Spleen (tissue), 11 donors: ENCODE measurements around the gene GPAT3. TPM values are rescaled to one million over a fixed set of nuclear protein-coding genes. Genes with fewer than 3 reads are reported as not detected.

ENCODE experiments used
- DNase-seq: peaks from one replicate; pipeline ENCODE4 v3.0.0-alpha.2; 2020
- H3K27ac ChIP-seq, 8 donors: fragments of 200-600 bp; sonication (generic) in 7 of 8; 1 replicate in 4 of 8; 2 replicates in 4 of 8; pipeline versions ENCODE4 v1.5.0 to v1.8.0; 2016 to 2021; ENCODE audit warnings: inconsistent platforms in 4 of 8, mild to moderate bottlenecking in 4 of 8, moderate library complexity in 1 of 8
- H3K27me3 ChIP-seq, 7 donors: fragments of 200-600 bp; sonication (generic) in 6 of 7; replicated peaks in 1 of 7; 1 replicate in 4 of 7; 2 replicates in 3 of 7; pipeline versions ENCODE4 v1.5.0 to v1.8.0; 2016 to 2021; ENCODE audit warnings: inconsistent platforms in 3 of 7, mild to moderate bottlenecking in 1 of 7
- H3K36me3 ChIP-seq, 6 donors: fragments of 200-600 bp; sonication (generic) in 5 of 6; 1 replicate in 4 of 6; 2 replicates in 2 of 6; pipeline versions ENCODE4 v1.5.0 to v1.8.0; 2016 to 2021; ENCODE audit warnings: inconsistent platforms in 2 of 6
- H3K4me1 ChIP-seq, 6 donors: fragments of 200-600 bp; sonication (generic) in 5 of 6; 1 replicate in 3 of 6; 2 replicates in 3 of 6; pipeline versions ENCODE4 v1.5.0 to v1.8.0; 2016 to 2021; ENCODE audit warnings: inconsistent platforms in 3 of 6
- H3K4me3 ChIP-seq, 8 donors: fragments of 200-600 bp; sonication (generic) in 7 of 8; 1 replicate in 4 of 8; 2 replicates in 4 of 8; pipeline versions ENCODE4 v1.5.0 to v1.8.0; 2016 to 2021; ENCODE audit warnings: inconsistent platforms in 4 of 8, mild to moderate bottlenecking in 4 of 8, moderate library complexity in 2 of 8
- H3K9me3 ChIP-seq, 8 donors: fragments of 200-600 bp; sonication (generic) in 7 of 8; 1 replicate in 4 of 8; 2 replicates in 4 of 8; pipeline versions ENCODE4 v1.5.0 to v1.8.0; 2016 to 2021; ENCODE audit warnings: inconsistent platforms in 4 of 8
- CTCF ChIP-seq, 11 experiments: fragments of 200-600 bp in 7 of 11; fragments of 450-650 bp in 4 of 11; sonication (generic) in 4 of 11; IDR thresholded peaks in 8 of 11; conservative IDR thresholded peaks in 3 of 11; 1 replicate in 7 of 11; 2 replicates in 4 of 11; pipeline versions ENCODE4 v1.4.0 to v1.8.0; 2016 to 2021; ENCODE audit warnings: antibody characterized with exemption in 11 of 11, inconsistent platforms in 4 of 11, mild to moderate bottlenecking in 1 of 11
- POLR2A ChIP-seq, 3 donors: fragments of 450-650 bp; IDR thresholded peaks; one replicate each; pipeline ENCODE4 v1.5.1; 2017; ENCODE audit warnings: antibody characterized with exemption in 3 of 3, mild to moderate bottlenecking in 1 of 3
- POLR2AphosphoS5 ChIP-seq, 3 donors: sonication (generic); formaldehyde crosslinking; IDR thresholded peaks; one replicate each; pipeline ENCODE4 v1.5.1; 2017; ENCODE audit warnings: antibody characterized with exemption in 3 of 3
- WGBS, 5 donors: extraction: QIAGEN DNeasy Blood & Tissue Kit in 3 of 5; methylation state at CpG; one replicate each; pipeline versions ENCODE4 v1.1.5 to v1.1.7; 2013 to 2018; 5-methylcytosine and 5-hydroxymethylcytosine counted together
- intact Hi-C: fragments of 100-400 bp; cut with DNase I; formaldehyde crosslinking; loops from one replicate; pipeline ENCODE4 v1.15.0; 2023; ENCODE audit warnings: low total_unique reads
- polyA plus RNA-seq, 3 donors: library from polyadenylated mRNA; stranded (reverse); fragments of 200-250 nt; gene quantifications; one replicate each; pipeline ENCODE4 v1.2.1, GENCODE V29; 2013
- total RNA-seq, 7 donors: library from RNA; depleted of rRNA in 3 of 7; stranded (reverse); fragments of >200 nt in 3 of 7; fragmentation: NEBNext Ultra II Directional in 4 of 7; extraction: Animal tissue kit (Norgen Biotek cat#: 25700) in 4 of 7; gene quantifications; one replicate each; pipeline versions ENCODE4 v1.1.0 to v1.2.1, GENCODE V29; 2016 to 2021
- donor health status: healthy with polysubstance abuse.
- donor health status: DM: no; HTN: no; CAD: no; lungs with moderate emphysema.
- donor health status: DM: no; HTN: no; CAD: no.
- donor health status: Bipolar disorder and iron deficiency.
- donor health status: healthy.
- donor health status: DM: no; HTN: no; CAD: no.
- donor health status: DM: yes; HTN: yes; CAD: no.

Gene GPAT3
- total and polyA plus RNA-seq, 10 donors, result 0.70 to 29.1 (median 9.4) TPM

- peak overlapping the region in 1 of 8 donors; percentile 71 for H3K27ac ChIP-seq
- no peak overlapping the region for H3K4me3 ChIP-seq
- no peaks in the 10 kb centered on the region for H3K9me3 ChIP-seq
- H3K27me3 ChIP-seq, result no peaks in the 10 kb centered on the region
- TF ChIP-seq POLR2AphosphoS5 (IDR thresholded peaks at IDR 0.05) (no peak), CTCF (IDR thresholded peaks at IDR 0.05 in 8 of 11, conservative IDR thresholded peaks at IDR 0.05 in 3 of 11) (no peak), POLR2A (IDR thresholded peaks at IDR 0.05) (no peak)
- H3K4me1 ChIP-seq, result peaks cover 0 to 41% (median 2%) of the 10 kb centered on the region in 6 donors
- intact Hi-C loops, result no loop called here
- DNase-seq, result no peak
- WGBS, 5 donors, result 71 to 89% (median 79%) methylated on average over 3 of the region's 3 CpGs
- no peaks in the 10 kb centered on the region for H3K36me3 ChIP-seq
These were observed 16.2 kb downstream of the GPAT3 start for GRCh38 chr4:83552083-83552482.

GRCh38 chr4:83552924-83553323, 17.0 kb downstream of the GPAT3 start:
- Histone ChIP-seq H3K27me3 (no peaks in the 10 kb centered on the region), H3K27ac (peak overlapping the region in 4 of 8 donors; percentile 36 to 71 (median 70)), H3K4me3 (no peak overlapping the region), H3K9me3 (no peaks in the 10 kb centered on the region), H3K4me1 (peaks cover 0 to 40% (median 2%) of the 10 kb centered on the region in 6 donors), H3K36me3 (no peaks in the 10 kb centered on the region)
- TF ChIP-seq CTCF (IDR thresholded peaks at IDR 0.05 in 8 of 11, conservative IDR thresholded peaks at IDR 0.05 in 3 of 11) (no peak), POLR2A (IDR thresholded peaks at IDR 0.05) (no peak), POLR2AphosphoS5 (IDR thresholded peaks at IDR 0.05) (peak in 1 of 3 donors; percentile 25)
- intact Hi-C loops, result no loop called here
- WGBS, 5 donors, result 22 to 53% (median 44%) methylated on average over 2 of the region's 2 CpGs
- no peak for DNase-seq

- Histone ChIP-seq H3K27me3 (no peaks in the 10 kb centered on the region), H3K9me3 (no peaks in the 10 kb centered on the region), H3K27ac (peak overlapping the region in 4 of 8 donors; percentile 32 to 62 (median 49)), H3K36me3 (no peaks in the 10 kb centered on the region), H3K4me1 (peaks cover 0 to 36% (median 2%) of the 10 kb centered on the region in 6 donors), H3K4me3 (no peak overlapping the region)
- DNase-seq, result no peak
- TF ChIP-seq CTCF (IDR thresholded peaks at IDR 0.05 in 8 of 11, conservative IDR thresholded peaks at IDR 0.05 in 3 of 11), result no peak
- no peak for TF ChIP-seq POLR2A (IDR thresholded peaks at IDR 0.05)
- no peak for TF ChIP-seq POLR2AphosphoS5 (IDR thresholded peaks at IDR 0.05)
- intact Hi-C loops, result no loop called here
- 39 to 48% (median 42%) methylated on average over 3 of the region's 3 CpGs for WGBS, 5 donors
These were observed 20.2 kb downstream of the GPAT3 start for GRCh38 chr4:83556006-83556707.

GRCh38 chr4:83556816-83557215, 20.9 kb downstream of the GPAT3 start:
- intact Hi-C loops, result no loop called here
- 87 to 96% (median 90%) methylated on average over 1 of the region's 1 CpG for WGBS, 5 donors
- Histone ChIP-seq H3K9me3 (no peaks in the 10 kb centered on the region), H3K4me3 (no peak overlapping the region), H3K27ac (peak overlapping the region in 3 of 8 donors; percentile 45 to 62 (median 53)), H3K27me3 (no peaks in the 10 kb centered on the region), H3K36me3 (no peaks in the 10 kb centered on the region), H3K4me1 (peaks cover 0 to 36% (median 4%) of the 10 kb centered on the region in 6 donors)
- no peak for DNase-seq
- TF ChIP-seq POLR2A (IDR thresholded peaks at IDR 0.05), result no peak
- no peak for TF ChIP-seq CTCF (IDR thresholded peaks at IDR 0.05 in 8 of 11, conservative IDR thresholded peaks at IDR 0.05 in 3 of 11)
- no peak for TF ChIP-seq POLR2AphosphoS5 (IDR thresholded peaks at IDR 0.05)
